Natural killer cell (primary cell): Measurements from ENCODE around the gene SLC37A2. TPM values are rescaled to one million over a fixed set of nuclear protein-coding genes. Genes with fewer than 3 reads are reported as not detected.

ENCODE experiments used
- ATAC-seq, 3 donors: fragments of 150-1000 bp in 2 of 3; fragments of 200-7000 bp in 1 of 3; cut with Tn5 transposase; 1 replicate in 1 of 3; 2 replicates in 2 of 3; pipeline ENCODE4 v1.10.0; 2021; ENCODE audit warnings: mild to moderate bottlenecking in 2 of 3, moderate library complexity in 2 of 3
- DNase-seq, 2 donors: peaks; one replicate each; pipeline versions ENCODE4 v3.0.0 to v3.0.0-alpha.2; 2013 to 2021; ENCODE audit warnings: mixed read lengths in 1 of 2
- H3K27ac ChIP-seq: one replicate; pipeline ENCODE4 v1.5.1; 2013; ENCODE audit warnings: mild to moderate bottlenecking, low read length
- H3K27me3 ChIP-seq: one replicate; pipeline ENCODE4 v1.6.1; 2013; ENCODE audit warnings: low read length; ENCODE audit not compliant: control insufficient read depth, insufficient read depth
- H3K36me3 ChIP-seq: one replicate; pipeline ENCODE4 v1.6.1; 2013; ENCODE audit warnings: low read length; ENCODE audit not compliant: control insufficient read depth, insufficient read depth
- H3K4me1 ChIP-seq: one replicate; pipeline ENCODE4 v1.6.1; 2013; ENCODE audit warnings: low read length; ENCODE audit not compliant: control insufficient read depth, insufficient read depth
- H3K4me3 ChIP-seq: one replicate; pipeline ENCODE4 v1.5.1; 2013; ENCODE audit warnings: low read length
- H3K9me3 ChIP-seq: one replicate; pipeline ENCODE4 v1.6.1; 2013; ENCODE audit warnings: low read length; ENCODE audit not compliant: control insufficient read depth, insufficient read depth
- H3K27ac Mint-ChIP-seq, 2 donors: one replicate each; pipeline ENCODE4 v1.8.0; 2022; ENCODE audit warnings: mild to moderate bottlenecking in 2 of 2, mixed read lengths in 2 of 2, moderate library complexity in 1 of 2
- H3K27me3 Mint-ChIP-seq, 2 donors: one replicate each; pipeline ENCODE4 v1.8.0; 2022; ENCODE audit warnings: low read depth in 2 of 2, mixed read lengths in 2 of 2
- H3K36me3 Mint-ChIP-seq: one replicate; pipeline ENCODE4 v1.8.0; 2022; ENCODE audit warnings: mixed read lengths
- H3K4me1 Mint-ChIP-seq, 2 donors: one replicate each; pipeline ENCODE4 v1.8.0; 2022; ENCODE audit warnings: mixed read lengths in 2 of 2
- H3K4me3 Mint-ChIP-seq: one replicate; pipeline ENCODE4 v1.8.0; 2022; ENCODE audit warnings: mild to moderate bottlenecking, moderate library complexity, mixed read lengths
- H3K9me3 Mint-ChIP-seq, 2 donors: one replicate each; pipeline ENCODE4 v1.8.0; 2022; ENCODE audit warnings: mixed read lengths in 2 of 2
- CTCF ChIP-seq: fragments of 200-600 bp; IDR thresholded peaks from one replicate; pipeline ENCODE4 v1.8.0; 2022; ENCODE audit warnings: antibody characterized with exemption
- WGBS: methylation state at CpG from one replicate; pipeline ENCODE4 v1.1.7; 2013; ENCODE audit warnings: missing lambda C conversion rate; ENCODE audit not compliant: insufficient coverage; 5-methylcytosine and 5-hydroxymethylcytosine counted together
- intact Hi-C: fragments of 100-400 bp; cut with micrococcal nuclease; formaldehyde crosslinking; loops from one replicate; pipeline ENCODE4 v1.14.2; 2022
- total RNA-seq, 4 donors: library from RNA; stranded (reverse); fragments of 120-200 nt in 1 of 4; gene quantifications; one replicate each; pipeline versions ENCODE4 v1.2.3 to v1.2.4, GENCODE V29; 2013 to 2022

SLC37A2 gene
- total RNA-seq, 3 donors from 2014 or later (not counting 1 experiment from before 2014, with no cell fraction given): 1.0 to 3.2 (median 1.8) TPM

- Mint-ChIP-seq H3K27me3 (peaks cover 2 to 5% of the 10 kb centered on the region in 2 donors), H3K4me1 (peaks cover 9 to 36% of the 10 kb centered on the region in 2 donors), H3K9me3 (no peaks in the 10 kb centered on the region), H3K36me3 (no peaks in the 10 kb centered on the region), H3K27ac (peak overlapping the region in 1 of 2 donors; percentile 87), H3K4me3 (no peak overlapping the region)
- TF ChIP-seq CTCF: no peak
- WGBS: 90% methylated on average over 12 of the region's 12 CpGs
- no peaks in the 10 kb centered on the region for H3K9me3 ChIP-seq
- H3K36me3 ChIP-seq: no peaks in the 10 kb centered on the region
- DNase-seq: no peak
- H3K4me1 ChIP-seq: peaks cover 53% of the 10 kb centered on the region
- no peaks in the 10 kb centered on the region for H3K27me3 ChIP-seq
- no peak overlapping the region for H3K4me3 ChIP-seq
- no peak for ATAC-seq
- intact Hi-C loops: no loop called here
- peak overlapping the region; percentile 33 for H3K27ac ChIP-seq
Measured at GRCh38 chr11:125072961-125073590, 10.0 kb downstream of the SLC37A2 start.

GRCh38 chr11:125073616-125074483, 10.7 kb downstream of the SLC37A2 start:
- H3K36me3 ChIP-seq: no peaks in the 10 kb centered on the region
- H3K27me3 Mint-ChIP-seq: peaks cover 0 to 5% of the 10 kb centered on the region in 2 donors
- H3K4me1 ChIP-seq: peaks cover 53% of the 10 kb centered on the region
- H3K4me1 Mint-ChIP-seq: peaks cover 9 to 36% of the 10 kb centered on the region in 2 donors
- H3K9me3 ChIP-seq: no peaks in the 10 kb centered on the region
- H3K36me3 Mint-ChIP-seq: no peaks in the 10 kb centered on the region
- H3K27ac ChIP-seq: no peak overlapping the region
- H3K27me3 ChIP-seq: no peaks in the 10 kb centered on the region
- H3K9me3 Mint-ChIP-seq: no peaks in the 10 kb centered on the region
- intact Hi-C loops: no loop called here
- H3K4me3 ChIP-seq: no peak overlapping the region
- ATAC-seq: no peak
- 79% methylated on average over 19 of the region's 19 CpGs for WGBS
- H3K4me3 Mint-ChIP-seq: no peak overlapping the region
- no peak for DNase-seq
- peak overlapping the region in 1 of 2 donors; percentile 44 for H3K27ac Mint-ChIP-seq
- no peak for TF ChIP-seq CTCF

GRCh38 chr11:125074511-125075241, 11.6 kb downstream of the SLC37A2 start:
- peaks cover 9 to 30% of the 10 kb centered on the region in 2 donors for H3K4me1 Mint-ChIP-seq
- 91% methylated on average over 11 of the region's 11 CpGs for whole genome bisulfite sequencing
- DNase-seq (no peak), ATAC-seq (no peak)
- TF ChIP-seq CTCF: no peak
- no peak overlapping the region for H3K4me3 ChIP-seq
- H3K36me3 ChIP-seq: no peaks in the 10 kb centered on the region
- no peak overlapping the region for H3K4me3 Mint-ChIP-seq
- H3K9me3 Mint-ChIP-seq: no peaks in the 10 kb centered on the region
- no peaks in the 10 kb centered on the region for H3K9me3 ChIP-seq
- H3K27ac ChIP-seq: no peak overlapping the region
- H3K27me3 ChIP-seq: no peaks in the 10 kb centered on the region
- H3K27ac Mint-ChIP-seq: peak overlapping the region in 1 of 2 donors; percentile 44
- no peaks in the 10 kb centered on the region for H3K36me3 Mint-ChIP-seq
- peaks cover 0 to 5% of the 10 kb centered on the region in 2 donors for H3K27me3 Mint-ChIP-seq
- intact Hi-C loops: no loop called here
- H3K4me1 ChIP-seq: peaks cover 50% of the 10 kb centered on the region
